C4-2B (cell line): ENCODE measurements around the gene TGFBI.

Source experiments
- ZFX ChIP-seq: fragments of 450-650 bp; IDR thresholded peaks from 2 replicates; pipeline ENCODE4 v1.6.1; 2017
- TF ChIP-seq, protein P1 (sequence below): fragments of 450-650 bp; conservative IDR thresholded peaks from 2 replicates; pipeline ENCODE4 v1.5.1; 2017; ENCODE audit warnings: mild to moderate bottlenecking

GRCh38 chr5:135990528-135991255 is 38.1 kb upstream of the TGFBI start:
- TF ChIP-seq, protein P1, sequence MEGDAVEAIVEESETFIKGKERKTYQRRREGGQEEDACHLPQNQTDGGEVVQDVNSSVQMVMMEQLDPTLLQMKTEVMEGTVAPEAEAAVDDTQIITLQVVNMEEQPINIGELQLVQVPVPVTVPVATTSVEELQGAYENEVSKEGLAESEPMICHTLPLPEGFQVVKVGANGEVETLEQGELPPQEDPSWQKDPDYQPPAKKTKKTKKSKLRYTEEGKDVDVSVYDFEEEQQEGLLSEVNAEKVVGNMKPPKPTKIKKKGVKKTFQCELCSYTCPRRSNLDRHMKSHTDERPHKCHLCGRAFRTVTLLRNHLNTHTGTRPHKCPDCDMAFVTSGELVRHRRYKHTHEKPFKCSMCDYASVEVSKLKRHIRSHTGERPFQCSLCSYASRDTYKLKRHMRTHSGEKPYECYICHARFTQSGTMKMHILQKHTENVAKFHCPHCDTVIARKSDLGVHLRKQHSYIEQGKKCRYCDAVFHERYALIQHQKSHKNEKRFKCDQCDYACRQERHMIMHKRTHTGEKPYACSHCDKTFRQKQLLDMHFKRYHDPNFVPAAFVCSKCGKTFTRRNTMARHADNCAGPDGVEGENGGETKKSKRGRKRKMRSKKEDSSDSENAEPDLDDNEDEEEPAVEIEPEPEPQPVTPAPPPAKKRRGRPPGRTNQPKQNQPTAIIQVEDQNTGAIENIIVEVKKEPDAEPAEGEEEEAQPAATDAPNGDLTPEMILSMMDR = no peak
- TF ChIP-seq ZFX = no peak
